Stimulated activated CD8-positive, alpha-beta memory T cell treated with anti-CD3 and anti-CD28 coated beads, Interleukin-7, amount 100 ng/mL, for 48 hours (primary cell): ENCODE results near the gene MOXD1.

Experiments
- DNase-seq, 2 donors: peaks; one replicate each; pipeline ENCODE4 v3.0.0-alpha.2; 2020; ENCODE audit warnings: low read depth in 1 of 2; ENCODE audit errors: extremely low read depth in 1 of 2

Gene MOXD1

GRCh38 chr6:132400555-132400882, 756 bp downstream of the MOXD1 start:
- no peak for DNase-seq

GRCh38 chr6:132399376-132400074, 1.8 kb downstream of the MOXD1 start:
- no peak for DNase-seq

GRCh38 chr6:132395015-132395597, 6.2 kb downstream of the MOXD1 start:
- DNase-seq = no peak

- no peak for DNase-seq
Measured at GRCh38 chr6:132392792-132393191, 8.5 kb downstream of the MOXD1 start.

- no peak for DNase-seq
Measured at GRCh38 chr6:132392270-132392646, 9.0 kb downstream of the MOXD1 start.

- DNase-seq = no peak
Measured at GRCh38 chr6:132391391-132392269, 9.6 kb downstream of the MOXD1 start.

GRCh38 chr6:132390451-132390850, 10.8 kb downstream of the MOXD1 start:
- no peak for DNase-seq

GRCh38 chr6:132390017-132390416, 11.3 kb downstream of the MOXD1 start:
- no peak for DNase-seq

- no peak for DNase-seq
Measured at GRCh38 chr6:132388291-132388690, 13.0 kb downstream of the MOXD1 start.

GRCh38 chr6:132382630-132383175, 18.6 kb downstream of the MOXD1 start:
- no peak for DNase-seq

- no peak for DNase-seq
Measured at GRCh38 chr6:132381381-132381780, 19.9 kb downstream of the MOXD1 start.

GRCh38 chr6:132380358-132381029, 20.8 kb downstream of the MOXD1 start:
- no peak for DNase-seq

GRCh38 chr6:132369526-132369925, 31.7 kb downstream of the MOXD1 start:
- DNase-seq = no peak

- DNase-seq = no peak
Measured at GRCh38 chr6:132368916-132369481, 32.3 kb downstream of the MOXD1 start.

GRCh38 chr6:132365281-132365907, 35.9 kb downstream of the MOXD1 start:
- no peak for DNase-seq

GRCh38 chr6:132364306-132365074, 36.8 kb downstream of the MOXD1 start:
- no peak for DNase-seq

- no peak for DNase-seq
Measured at GRCh38 chr6:132362442-132363185, 38.7 kb downstream of the MOXD1 start.

GRCh38 chr6:132361101-132361500, 40.2 kb downstream of the MOXD1 start:
- no peak for DNase-seq

GRCh38 chr6:132359886-132360285, 41.4 kb downstream of the MOXD1 start:
- no peak for DNase-seq
